ENCODE measurements around the gene ZPBP2. TPM values are rescaled to one million over a fixed set of nuclear protein-coding genes. Genes with fewer than 3 reads are reported as not detected.
"Not testable (repeated sequence)": the region's sequence is repeated elsewhere in the genome, so short reads cannot be mapped to it uniquely, and the experiment has no call there.

Gene ZPBP2
- total RNA-seq, 1 donor from 2014 or later = not detected

- DNase-seq (ENCODE audit: extremely low read depth, low read depth, low spot score) = no peak
Measured at GRCh38 chr17:39854909-39855308, 13.1 kb upstream of the ZPBP2 start.

- DNase-seq (ENCODE audit: extremely low read depth, low read depth, low spot score) = not testable (repeated sequence)
Measured at GRCh38 chr17:39855911-39856649, 11.9 kb upstream of the ZPBP2 start.

GRCh38 chr17:39861235-39861634 lies 6.8 kb upstream of the ZPBP2 start:
- DNase-seq (ENCODE audit: extremely low read depth, low read depth, low spot score) = no peak

- DNase-seq (ENCODE audit: extremely low read depth, low read depth, low spot score) = no peak
Measured at GRCh38 chr17:39863244-39863917, 4.6 kb upstream of the ZPBP2 start.

GRCh38 chr17:39863918-39864746 lies 3.9 kb upstream of the ZPBP2 start, which contains the start of gene IKZF3:
Gene IKZF3, minus strand, starts transcription at chr17:39864312. Its CDS starts 186 bp downstream, at chr17:39864126.
- DNase-seq (ENCODE audit: extremely low read depth, low read depth, low spot score) = no peak

- DNase-seq (ENCODE audit: extremely low read depth, low read depth, low spot score) = no peak
Measured at GRCh38 chr17:39866013-39866730, 1.8 kb upstream of the ZPBP2 start.

GRCh38 chr17:39867084-39867879 lies 720 bp upstream of the ZPBP2 start:
- no peak for DNase-seq (ENCODE audit: extremely low read depth, low read depth, low spot score)

- DNase-seq (ENCODE audit: extremely low read depth, low read depth, low spot score) = no peak
Measured at GRCh38 chr17:39868554-39868942, 546 bp downstream of the ZPBP2 start.

- DNase-seq (ENCODE audit: extremely low read depth, low read depth, low spot score) = no peak
Measured at GRCh38 chr17:39870776-39871175, 2.8 kb downstream of the ZPBP2 start.

GRCh38 chr17:39871801-39872200 lies 3.8 kb downstream of the ZPBP2 start:
- no peak for DNase-seq (ENCODE audit: extremely low read depth, low read depth, low spot score)

- no peak for DNase-seq (ENCODE audit: extremely low read depth, low read depth, low spot score)
Measured at GRCh38 chr17:39872751-39873150, 4.7 kb downstream of the ZPBP2 start.

GRCh38 chr17:39886102-39886501 lies 18.1 kb downstream of the ZPBP2 start:
- DNase-seq (ENCODE audit: extremely low read depth, low read depth, low spot score) = not testable (repeated sequence)

- DNase-seq (ENCODE audit: extremely low read depth, low read depth, low spot score) = no peak
Measured at GRCh38 chr17:39887078-39887477, 19.1 kb downstream of the ZPBP2 start.

- DNase-seq (ENCODE audit: extremely low read depth, low read depth, low spot score) = no peak
Measured at GRCh38 chr17:39889200-39889599, 21.2 kb downstream of the ZPBP2 start.

- no peak for DNase-seq (ENCODE audit: extremely low read depth, low read depth, low spot score)
Measured at GRCh38 chr17:39894681-39895376, 26.8 kb downstream of the ZPBP2 start.

GRCh38 chr17:39898088-39898487 lies 30.1 kb downstream of the ZPBP2 start:
- DNase-seq (ENCODE audit: extremely low read depth, low read depth, low spot score) = no peak

GRCh38 chr17:39899215-39899614 lies 31.2 kb downstream of the ZPBP2 start:
- DNase-seq (ENCODE audit: extremely low read depth, low read depth, low spot score) = no peak

- not testable (repeated sequence) for DNase-seq (ENCODE audit: extremely low read depth, low read depth, low spot score)
Measured at GRCh38 chr17:39902027-39902426, 34.0 kb downstream of the ZPBP2 start.

- no peak for DNase-seq (ENCODE audit: extremely low read depth, low read depth, low spot score)
Measured at GRCh38 chr17:39903158-39903884, 35.3 kb downstream of the ZPBP2 start.

Measured in glomerular endothelial cell (primary cell).